WTC11 (cell line): ENCODE results near the gene CAPN13. TPM values are rescaled to one million over a fixed set of nuclear protein-coding genes. Genes with fewer than 3 reads are reported as not detected.

Experiments used
- ATAC-seq: fragments of 200-7000 bp; cut with Tn5 transposase; 2 replicates; pipeline ENCODE4 v1.10.0; 2021; ENCODE audit warnings: mild to moderate bottlenecking, moderate library complexity
- CTCF ChIA-PET: fragments of 300-600 bp; sonication (Branson Sonifier 250); formaldehyde crosslinking; loops from one replicate; lab custom pipeline; 2021; ENCODE audit warnings: antibody characterized with exemption; lab: Charles Lee
- POLR2A ChIA-PET: fragments of 350-600 bp; sonication (Branson Sonifier 250); formaldehyde crosslinking; loops from one replicate; lab custom pipeline; 2021; ENCODE audit warnings: antibody characterized with exemption; lab: Charles Lee
- DNase-seq: peaks from one replicate; pipeline ENCODE4 v3.0.0; 2021; ENCODE audit warnings: low spot score
- H3K27ac Mint-ChIP-seq: 2 replicates; pipeline ENCODE4 v1.8.0; 2021; ENCODE audit warnings: mixed read lengths
- H3K27me3 Mint-ChIP-seq: 2 replicates; pipeline ENCODE4 v1.8.0; 2021; ENCODE audit warnings: low read depth, mild to moderate bottlenecking, moderate library complexity, mixed read lengths
- H3K36me3 Mint-ChIP-seq: 2 replicates; pipeline ENCODE4 v1.8.0; 2021; ENCODE audit warnings: mixed read lengths
- H3K4me1 Mint-ChIP-seq: 2 replicates; pipeline ENCODE4 v1.8.0; 2022; ENCODE audit warnings: mixed read lengths
- H3K4me3 Mint-ChIP-seq: 2 replicates; pipeline ENCODE4 v1.8.0; 2021; ENCODE audit warnings: mild to moderate bottlenecking, moderate library complexity, mixed read lengths
- H3K9me3 Mint-ChIP-seq: 2 replicates; pipeline ENCODE4 v1.8.0; 2021; ENCODE audit warnings: mixed read lengths
- CTCF ChIP-seq: fragments of 200-600 bp; IDR thresholded peaks from 2 replicates; pipeline ENCODE4 v1.8.0; 2022; ENCODE audit warnings: antibody characterized with exemption
- E2F1 ChIP-seq: sonication (generic); formaldehyde crosslinking; IDR thresholded peaks from 2 replicates; pipeline ENCODE4 v1.8.0; 2022; ENCODE audit warnings: mild to moderate bottlenecking, missing genetic modification reagents
- E2F5 ChIP-seq: sonication (generic); formaldehyde crosslinking; IDR thresholded peaks from 2 replicates; pipeline ENCODE4 v1.8.1; 2022; ENCODE audit warnings: mild to moderate bottlenecking, moderate library complexity, missing genetic modification reagents
- ESRRA ChIP-seq: sonication (generic); formaldehyde crosslinking; IDR thresholded peaks from 2 replicates; pipeline ENCODE4 v1.8.1; 2022; ENCODE audit warnings: mild to moderate bottlenecking, missing genetic modification reagents, borderline replicate concordance
- FOXK1 ChIP-seq: sonication (generic); formaldehyde crosslinking; IDR thresholded peaks from 2 replicates; pipeline ENCODE4 v1.8.0; 2022; ENCODE audit warnings: mild to moderate bottlenecking, moderate library complexity, missing genetic modification reagents
- JAZF1 ChIP-seq: fragments of 250-450 bp; sonication (Bioruptor Pico); IDR thresholded peaks from 2 replicates; pipeline ENCODE4 v1.9.0; 2021; ENCODE audit warnings: moderate library complexity, mild to moderate bottlenecking, inconsistent platforms
- MYBL2 ChIP-seq: sonication (generic); formaldehyde crosslinking; IDR thresholded peaks from 2 replicates; pipeline ENCODE4 v1.8.1; 2023; ENCODE audit warnings: mild to moderate bottlenecking, moderate library complexity, missing genetic modification reagents
- NR1H2 ChIP-seq: sonication (generic); formaldehyde crosslinking; IDR thresholded peaks from 2 replicates; pipeline ENCODE4 v1.9.0; 2021; ENCODE audit warnings: mild to moderate bottlenecking, moderate library complexity, missing genetic modification reagents
- NR3C1 ChIP-seq: sonication (generic); formaldehyde crosslinking; conservative IDR thresholded peaks from 2 replicates; pipeline ENCODE4 v1.8.1; 2023; ENCODE audit warnings: low read depth, mild to moderate bottlenecking, missing genetic modification reagents
- OVOL2 ChIP-seq: fragments of 250-450 bp; sonication (Bioruptor Pico); IDR thresholded peaks from 2 replicates; pipeline ENCODE4 v1.9.0; 2021; ENCODE audit warnings: mild to moderate bottlenecking, borderline replicate concordance
- PRDM15 ChIP-seq: sonication (generic); formaldehyde crosslinking; IDR thresholded peaks from 2 replicates; pipeline ENCODE4 v1.8.0; 2022; ENCODE audit warnings: missing genetic modification reagents
- PREB ChIP-seq: sonication (generic); formaldehyde crosslinking; IDR thresholded peaks from 2 replicates; pipeline ENCODE4 v1.8.1; 2022; ENCODE audit warnings: mild to moderate bottlenecking, missing genetic modification reagents, moderate library complexity, borderline replicate concordance
- RELA ChIP-seq: sonication (generic); formaldehyde crosslinking; IDR thresholded peaks from 2 replicates; pipeline ENCODE4 v1.8.1; 2022; ENCODE audit warnings: missing genetic modification reagents, mild to moderate bottlenecking, borderline replicate concordance
- SOX15 ChIP-seq: fragments of 250-450 bp; sonication (Bioruptor Pico); IDR thresholded peaks from 2 replicates; pipeline ENCODE4 v1.9.0; 2021; ENCODE audit warnings: mild to moderate bottlenecking
- ZNF219 ChIP-seq: sonication (generic); formaldehyde crosslinking; IDR thresholded peaks from 2 replicates; pipeline ENCODE4 v1.8.0; 2023; ENCODE audit warnings: missing genetic modification reagents, mild to moderate bottlenecking, borderline replicate concordance
- ZNF512 ChIP-seq: sonication (generic); formaldehyde crosslinking; IDR thresholded peaks from 2 replicates; pipeline ENCODE4 v1.8.1; 2022; ENCODE audit warnings: missing genetic modification reagents, borderline replicate concordance
- total RNA-seq: library from RNA; stranded (reverse); gene quantifications from 3 replicates; pipeline ENCODE4 v1.2.3, GENCODE V29; 2021

The CAPN13 gene
- total RNA-seq, 1 experiment from 2014 or later = 1.7 TPM

- TF ChIP-seq PRDM15 (CRISPR knock-in tag) (no peak), NR3C1 (CRISPR knock-in tag) (no peak)
These were observed 49.5 kb downstream of the CAPN13 start (continued) for GRCh38 chr2:30757749-30758148.

- H3K27me3 Mint-ChIP-seq = no peaks in the 10 kb centered on the region
- peaks cover 7% of the 10 kb centered on the region; the same call in 1 of the 2 replicates for H3K9me3 Mint-ChIP-seq
- ChIA-PET POLR2A (no interaction called here), CTCF (interaction anchor here (1.1 kb wide), 1 partner anchor 106 kb away, joined by 3 read pairs; no protein-coding TSS in a partner anchor)
- H3K4me3 Mint-ChIP-seq = no peak overlapping the region
- peaks cover 24% of the 10 kb centered on the region for H3K4me1 Mint-ChIP-seq
- H3K36me3 Mint-ChIP-seq = no peaks in the 10 kb centered on the region
- ATAC-seq (no peak), DNase-seq (no peak)
- TF ChIP-seq ESRRA = no peak
- no peak for TF ChIP-seq PREB (CRISPR knock-in tag)
- TF ChIP-seq FOXK1 (CRISPR knock-in tag) = no peak
- TF ChIP-seq NR1H2 (CRISPR knock-in tag) = no peak
- TF ChIP-seq E2F1 = no peak
- no peak for TF ChIP-seq OVOL2 (CRISPR knock-in tag)
- TF ChIP-seq ZNF219 (CRISPR knock-in tag) = no peak
- no peak for TF ChIP-seq JAZF1 (CRISPR knock-in tag)
- no peak for TF ChIP-seq MYBL2 (CRISPR knock-in tag)
- TF ChIP-seq E2F5 (CRISPR knock-in tag) = no peak
- TF ChIP-seq ZNF512 (CRISPR knock-in tag) = no peak
- no peak for TF ChIP-seq SOX15 (CRISPR knock-in tag)
- TF ChIP-seq RELA (CRISPR knock-in tag) = no peak
- no peak for TF ChIP-seq CTCF
- H3K27ac Mint-ChIP-seq = no peak overlapping the region
These were observed 50.3 kb downstream of the CAPN13 start for GRCh38 chr2:30756971-30757370.
